D721Med (cell line): Measurements from ENCODE around the gene EPN2.

Experiments
- DNase-seq: peaks from one replicate; pipeline ENCODE4 v3.0.0; 2011; ENCODE audit warnings: low spot score; ENCODE audit not compliant: insufficient read length
- FAIRE-seq: peaks from 2 replicates; lab custom pipeline; 2011; peaks lifted over from hg19 to GRCh38; lab: Jason Lieb, UNC
- CTCF ChIP-seq: IDR thresholded peaks from 2 replicates; pipeline ENCODE4 v1.5.1; 2012; ENCODE audit warnings: mild to moderate bottlenecking, control low read depth; ENCODE audit not compliant: insufficient read depth; ENCODE audit errors: missing control alignments

Gene EPN2

GRCh38 chr17:19381741-19382444 lies 144.7 kb downstream of the EPN2 start:
- FAIRE-seq = no peak

GRCh38 chr17:19382531-19383444 lies 145.6 kb downstream of the EPN2 start:
- FAIRE-seq (no peak), DNase-seq (no peak)
- no peak for TF ChIP-seq CTCF

More at GRCh38 chr17:19381741-19382444, 144.7 kb downstream of the EPN2 start:
- no peak for DNase-seq
- no peak for TF ChIP-seq CTCF

- TF ChIP-seq CTCF = no peak
- FAIRE-seq (no peak), DNase-seq (no peak)
Measured at GRCh38 chr17:19383681-19384470, 146.7 kb downstream of the EPN2 start.

- TF ChIP-seq CTCF = no peak
- DNase-seq = no peak
- no peak for FAIRE-seq
Measured at GRCh38 chr17:19384723-19385391, 147.7 kb downstream of the EPN2 start.

GRCh38 chr17:19385521-19385983 lies 148.4 kb downstream of the EPN2 start:
- TF ChIP-seq CTCF = no peak
- DNase-seq (no peak), FAIRE-seq (no peak)
